HepG2 (cell line): ENCODE results near the gene UBB. TPM values are rescaled to one million over a fixed set of nuclear protein-coding genes. Genes with fewer than 3 reads are reported as not detected.

Experiments used
- ATF4 ChIP-seq, 2 experiments: fragments of 450-650 bp in 1 of 2; sonication (generic) in 1 of 2; formaldehyde crosslinking; IDR thresholded peaks; 2 replicates each; pipeline versions ENCODE4 v1.5.0 to v1.8.0; 2020 to 2022; ENCODE audit warnings: mild to moderate bottlenecking in 1 of 2, missing genetic modification reagents in 1 of 2
- CREB1 ChIP-seq, 2 experiments: fragments of 450-650 bp in 1 of 2; IDR thresholded peaks; 2 replicates each; pipeline ENCODE4 v1.6.1; 2016 to 2017; ENCODE audit warnings: control low read depth in 1 of 2, mild to moderate bottlenecking in 1 of 2, missing compliant biosample characterization in 1 of 2, missing genetic modification characterization in 1 of 2
- GPN1 ChIP-seq: sonication (generic); formaldehyde crosslinking; IDR thresholded peaks from 2 replicates; pipeline ENCODE4 v1.5.1; 2020; ENCODE audit warnings: missing genetic modification reagents, borderline replicate concordance
- JARID2 ChIP-seq: sonication (generic); formaldehyde crosslinking; IDR thresholded peaks from 2 replicates; pipeline ENCODE4 v1.8.1; 2023; ENCODE audit warnings: missing genetic modification reagents, inconsistent platforms; ENCODE audit not compliant: insufficient replicate concordance
- PHF20 ChIP-seq: sonication (generic); formaldehyde crosslinking; IDR thresholded peaks from 2 replicates; pipeline ENCODE4 v1.5.0; 2020; ENCODE audit warnings: mild to moderate bottlenecking, missing genetic modification reagents
- POLR2G ChIP-seq: fragments of 200-400 bp; formaldehyde crosslinking; IDR thresholded peaks from 2 replicates; pipeline ENCODE4 v1.6.1; 2018; ENCODE audit warnings: mild to moderate bottlenecking, low read depth, low read length, moderate library complexity
- PREB ChIP-seq: sonication (generic); formaldehyde crosslinking; IDR thresholded peaks from 2 replicates; pipeline ENCODE4 v1.4.0; 2020; ENCODE audit warnings: missing genetic modification reagents
- RFXANK ChIP-seq: IDR thresholded peaks from 2 replicates; pipeline ENCODE4 v1.6.1; 2016
- TRIM22 ChIP-seq: fragments of 450-650 bp; IDR thresholded peaks from 2 replicates; pipeline ENCODE4 v1.6.1; 2017
- ZNF446 ChIP-seq: sonication (generic); formaldehyde crosslinking; IDR thresholded peaks from 2 replicates; pipeline ENCODE4 v1.5.0; 2020; ENCODE audit warnings: mild to moderate bottlenecking, missing genetic modification reagents
- ZNF563 ChIP-seq: sonication (generic); formaldehyde crosslinking; IDR thresholded peaks from 2 replicates; pipeline ENCODE4 v1.8.0; 2022; ENCODE audit warnings: mild to moderate bottlenecking, moderate library complexity, missing genetic modification reagents
- ZNF629 ChIP-seq: sonication (generic); formaldehyde crosslinking; conservative IDR thresholded peaks from 2 replicates; pipeline ENCODE4 v1.5.0; 2020; ENCODE audit warnings: missing genetic modification reagents
- polyA plus RNA-seq, 8 experiments: library from polyadenylated mRNA; depleted of rRNA in 3 of 8; stranded (reverse) in 7 of 8; unstranded in 1 of 8; fragments of >200 nt; fragmentation: Illumina TruSeq in 4 of 8; extraction: Trizol in 4 of 8; gene quantifications; 2 replicates each; pipeline versions ENCODE4 v1.2.1 to v1.2.3, GENCODE V29; 2011 to 2016; ENCODE audit warnings: low read depth in 4 of 8, missing spikeins in 1 of 8, mixed read lengths in 1 of 8; ENCODE audit not compliant: insufficient read depth in 1 of 8
- total RNA-seq, 5 experiments: library from RNA; depleted of rRNA; stranded (reverse); fragments of >200 nt; fragmentation: Illumina TruSeq; extraction: Trizol; gene quantifications; 2 replicates each; pipeline ENCODE4 v1.2.3, GENCODE V29; 2016; ENCODE audit warnings: low read depth in 1 of 5
- TF ChIP-seq, protein P1 (sequence below): sonication (generic); formaldehyde crosslinking; IDR thresholded peaks from 2 replicates; pipeline ENCODE4 v1.5.1; 2020; ENCODE audit warnings: missing genetic modification reagents, mild to moderate bottlenecking, borderline replicate concordance
- TF ChIP-seq, protein P2 (sequence below): sonication (generic); formaldehyde crosslinking; IDR thresholded peaks from 2 replicates; pipeline ENCODE4 v1.9.0; 2021; ENCODE audit warnings: mild to moderate bottlenecking, missing genetic modification reagents
- TF ChIP-seq, protein P3 (sequence below): IDR thresholded peaks from 2 replicates; pipeline ENCODE4 v1.6.1; 2018; ENCODE audit warnings: missing genetic modification reagents

Gene UBB
- total and polyA plus RNA-seq, 2 of the 13 experiments (the other 11 are each of a cell fraction or from before 2014, with no cell fraction given): 1,130 to 2,066 TPM

GRCh38 chr17:16425698-16426659 is 45.1 kb downstream of the UBB start (continued):
- TF ChIP-seq TRIM22: no peak
- peak; percentile 26 for TF ChIP-seq ZNF563 (CRISPR knock-in tag)
- TF ChIP-seq, protein P1, sequence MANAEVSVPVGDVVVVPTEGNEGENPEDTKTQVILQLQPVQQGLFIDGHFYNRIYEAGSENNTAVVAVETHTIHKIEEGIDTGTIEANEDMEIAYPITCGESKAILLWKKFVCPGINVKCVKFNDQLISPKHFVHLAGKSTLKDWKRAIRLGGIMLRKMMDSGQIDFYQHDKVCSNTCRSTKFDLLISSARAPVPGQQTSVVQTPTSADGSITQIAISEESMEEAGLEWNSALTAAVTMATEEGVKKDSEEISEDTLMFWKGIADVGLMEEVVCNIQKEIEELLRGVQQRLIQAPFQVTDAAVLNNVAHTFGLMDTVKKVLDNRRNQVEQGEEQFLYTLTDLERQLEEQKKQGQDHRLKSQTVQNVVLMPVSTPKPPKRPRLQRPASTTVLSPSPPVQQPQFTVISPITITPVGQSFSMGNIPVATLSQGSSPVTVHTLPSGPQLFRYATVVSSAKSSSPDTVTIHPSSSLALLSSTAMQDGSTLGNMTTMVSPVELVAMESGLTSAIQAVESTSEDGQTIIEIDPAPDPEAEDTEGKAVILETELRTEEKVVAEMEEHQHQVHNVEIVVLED (CRISPR knock-in tag): peak; percentile 54; the same call in 1 of the 2 replicates
- no peak for TF ChIP-seq ZNF446 (CRISPR knock-in tag)
- TF ChIP-seq ZNF629: no peak; the same call in 1 of the 2 replicates
- TF ChIP-seq, protein P2, sequence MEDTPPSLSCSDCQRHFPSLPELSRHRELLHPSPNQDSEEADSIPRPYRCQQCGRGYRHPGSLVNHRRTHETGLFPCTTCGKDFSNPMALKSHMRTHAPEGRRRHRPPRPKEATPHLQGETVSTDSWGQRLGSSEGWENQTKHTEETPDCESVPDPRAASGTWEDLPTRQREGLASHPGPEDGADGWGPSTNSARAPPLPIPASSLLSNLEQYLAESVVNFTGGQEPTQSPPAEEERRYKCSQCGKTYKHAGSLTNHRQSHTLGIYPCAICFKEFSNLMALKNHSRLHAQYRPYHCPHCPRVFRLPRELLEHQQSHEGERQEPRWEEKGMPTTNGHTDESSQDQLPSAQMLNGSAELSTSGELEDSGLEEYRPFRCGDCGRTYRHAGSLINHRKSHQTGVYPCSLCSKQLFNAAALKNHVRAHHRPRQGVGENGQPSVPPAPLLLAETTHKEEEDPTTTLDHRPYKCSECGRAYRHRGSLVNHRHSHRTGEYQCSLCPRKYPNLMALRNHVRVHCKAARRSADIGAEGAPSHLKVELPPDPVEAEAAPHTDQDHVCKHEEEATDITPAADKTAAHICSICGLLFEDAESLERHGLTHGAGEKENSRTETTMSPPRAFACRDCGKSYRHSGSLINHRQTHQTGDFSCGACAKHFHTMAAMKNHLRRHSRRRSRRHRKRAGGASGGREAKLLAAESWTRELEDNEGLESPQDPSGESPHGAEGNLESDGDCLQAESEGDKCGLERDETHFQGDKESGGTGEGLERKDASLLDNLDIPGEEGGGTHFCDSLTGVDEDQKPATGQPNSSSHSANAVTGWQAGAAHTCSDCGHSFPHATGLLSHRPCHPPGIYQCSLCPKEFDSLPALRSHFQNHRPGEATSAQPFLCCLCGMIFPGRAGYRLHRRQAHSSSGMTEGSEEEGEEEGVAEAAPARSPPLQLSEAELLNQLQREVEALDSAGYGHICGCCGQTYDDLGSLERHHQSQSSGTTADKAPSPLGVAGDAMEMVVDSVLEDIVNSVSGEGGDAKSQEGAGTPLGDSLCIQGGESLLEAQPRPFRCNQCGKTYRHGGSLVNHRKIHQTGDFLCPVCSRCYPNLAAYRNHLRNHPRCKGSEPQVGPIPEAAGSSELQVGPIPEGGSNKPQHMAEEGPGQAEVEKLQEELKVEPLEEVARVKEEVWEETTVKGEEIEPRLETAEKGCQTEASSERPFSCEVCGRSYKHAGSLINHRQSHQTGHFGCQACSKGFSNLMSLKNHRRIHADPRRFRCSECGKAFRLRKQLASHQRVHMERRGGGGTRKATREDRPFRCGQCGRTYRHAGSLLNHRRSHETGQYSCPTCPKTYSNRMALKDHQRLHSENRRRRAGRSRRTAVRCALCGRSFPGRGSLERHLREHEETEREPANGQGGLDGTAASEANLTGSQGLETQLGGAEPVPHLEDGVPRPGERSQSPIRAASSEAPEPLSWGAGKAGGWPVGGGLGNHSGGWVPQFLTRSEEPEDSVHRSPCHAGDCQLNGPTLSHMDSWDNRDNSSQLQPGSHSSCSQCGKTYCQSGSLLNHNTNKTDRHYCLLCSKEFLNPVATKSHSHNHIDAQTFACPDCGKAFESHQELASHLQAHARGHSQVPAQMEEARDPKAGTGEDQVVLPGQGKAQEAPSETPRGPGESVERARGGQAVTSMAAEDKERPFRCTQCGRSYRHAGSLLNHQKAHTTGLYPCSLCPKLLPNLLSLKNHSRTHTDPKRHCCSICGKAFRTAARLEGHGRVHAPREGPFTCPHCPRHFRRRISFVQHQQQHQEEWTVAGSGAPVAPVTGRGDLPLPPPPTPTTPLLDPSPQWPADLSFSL (CRISPR knock-in tag): no peak
- no peak for TF ChIP-seq PREB
- TF ChIP-seq, protein P3, sequence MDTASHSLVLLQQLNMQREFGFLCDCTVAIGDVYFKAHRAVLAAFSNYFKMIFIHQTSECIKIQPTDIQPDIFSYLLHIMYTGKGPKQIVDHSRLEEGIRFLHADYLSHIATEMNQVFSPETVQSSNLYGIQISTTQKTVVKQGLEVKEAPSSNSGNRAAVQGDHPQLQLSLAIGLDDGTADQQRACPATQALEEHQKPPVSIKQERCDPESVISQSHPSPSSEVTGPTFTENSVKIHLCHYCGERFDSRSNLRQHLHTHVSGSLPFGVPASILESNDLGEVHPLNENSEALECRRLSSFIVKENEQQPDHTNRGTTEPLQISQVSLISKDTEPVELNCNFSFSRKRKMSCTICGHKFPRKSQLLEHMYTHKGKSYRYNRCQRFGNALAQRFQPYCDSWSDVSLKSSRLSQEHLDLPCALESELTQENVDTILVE (CRISPR knock-in tag): no peak
- TF ChIP-seq RFXANK (CRISPR knock-in tag): no peak
- no peak for TF ChIP-seq JARID2 (CRISPR knock-in tag)
- TF ChIP-seq ATF4 (CRISPR knock-in tag; IDR thresholded peaks at IDR 0.05): no peak
- TF ChIP-seq POLR2G: no peak
- TF ChIP-seq PHF20 (CRISPR knock-in tag): no peak
- no peak for TF ChIP-seq CREB1 (IDR thresholded peaks at IDR 0.05)
- TF ChIP-seq CREB1 (CRISPR knock-in tag; IDR thresholded peaks at IDR 0.05): no peak
- TF ChIP-seq GPN1 (CRISPR knock-in tag): no peak
